GM12891 (cell line): Measurements from ENCODE around the gene CBFA2T2.

Experiments used
- POLR2A ChIP-seq: IDR thresholded peaks from 2 replicates; pipeline ENCODE4 v1.6.1; 2011; ENCODE audit warnings: low read depth, low read length, control low read depth
- POLR2AphosphoS5 ChIP-seq: IDR thresholded peaks from 2 replicates; pipeline ENCODE4 v1.6.1; 2011; ENCODE audit warnings: low read depth, low read length, control low read depth
- SPI1 ChIP-seq: IDR thresholded peaks from 2 replicates; pipeline ENCODE4 v1.6.1; 2011; ENCODE audit warnings: low read depth, low read length, control low read depth
- TAF1 ChIP-seq: IDR thresholded peaks from 2 replicates; pipeline ENCODE4 v1.6.1; 2011; ENCODE audit warnings: low read depth, low read length, control low read depth

DNA sequence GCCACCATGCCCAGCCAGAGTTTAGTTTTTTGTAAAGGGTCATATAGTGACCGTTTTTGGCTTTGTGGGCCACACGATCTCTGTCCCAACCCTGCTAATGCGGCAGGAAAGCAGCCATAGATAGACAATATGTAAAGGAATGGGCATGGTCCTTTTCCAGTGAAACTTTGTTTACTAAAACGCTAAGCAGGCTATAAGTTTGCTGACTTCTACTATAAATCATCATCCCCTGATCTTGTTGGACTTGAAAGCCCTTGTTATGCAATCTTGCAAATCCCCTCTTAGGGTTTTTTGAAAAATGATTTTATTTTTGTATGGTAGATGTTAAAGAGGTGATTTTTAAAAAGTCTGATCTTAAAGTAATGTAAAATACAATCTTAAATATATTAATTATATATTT, 63.6 kb downstream of the CBFA2T2 start:
- TF ChIP-seq POLR2A = no peak
- no peak for TF ChIP-seq TAF1
- no peak for TF ChIP-seq POLR2AphosphoS5
- no peak for TF ChIP-seq SPI1
